Epithelial cell of proximal tubule (primary cell): ENCODE data around the gene WNT7B. TPM values are rescaled to one million over a fixed set of nuclear protein-coding genes. Genes with fewer than 3 reads are reported as not detected.

Source experiments
- DNase-seq: peaks from one replicate; pipeline ENCODE4 v3.0.0-alpha.2; 2011; ENCODE audit warnings: low read depth
- H3K4me3 ChIP-seq: 2 replicates; pipeline ENCODE4 v1.5.1; 2011; ENCODE audit warnings: low read depth, mild to moderate bottlenecking, low read length
- CTCF ChIP-seq: conservative IDR thresholded peaks from 2 replicates; pipeline ENCODE4 v1.5.1; 2012; ENCODE audit warnings: low read depth, mild to moderate bottlenecking, low read length
- total RNA-seq: library from RNA; depleted of rRNA; stranded (reverse); fragments of >200 nt; gene quantifications from 2 replicates; pipeline ENCODE4 v1.2.3, GENCODE V29; 2015

The WNT7B gene
- total RNA-seq, 1 donor from 2014 or later = 30.1 TPM

- peak overlapping the region; percentile 54 for H3K4me3 ChIP-seq
- DNase-seq = no peak
- TF ChIP-seq CTCF = no peak
These were observed 6.1 kb downstream of the WNT7B start for GRCh38 chr22:45970705-45971407.

- DNase-seq = no peak
These were observed 7.0 kb downstream of the WNT7B start for GRCh38 chr22:45969801-45970470.

GRCh38 chr22:45969414-45969799 lies 7.6 kb downstream of the WNT7B start:
- TF ChIP-seq CTCF = peak; percentile 43
- peak overlapping the region; percentile 10 for H3K4me3 ChIP-seq
- DNase-seq = no peak

More at GRCh38 chr22:45969801-45970470, 7.0 kb downstream of the WNT7B start:
- TF ChIP-seq CTCF = no peak
- peak overlapping the region; percentile 54 for H3K4me3 ChIP-seq

- peak overlapping the region; percentile 10 for H3K4me3 ChIP-seq
- no peak for DNase-seq
These were observed 8.1 kb downstream of the WNT7B start for GRCh38 chr22:45968751-45969413.

GRCh38 chr22:45968003-45968650 lies 8.8 kb downstream of the WNT7B start:
- no peak for DNase-seq
- H3K4me3 ChIP-seq = no peak overlapping the region
- no peak for TF ChIP-seq CTCF

More at GRCh38 chr22:45968751-45969413, 8.1 kb downstream of the WNT7B start:
- no peak for TF ChIP-seq CTCF

- H3K4me3 ChIP-seq = no peak overlapping the region
- no peak for TF ChIP-seq CTCF
- no peak for DNase-seq
These were observed 10.0 kb downstream of the WNT7B start for GRCh38 chr22:45966895-45967365.
